Jurkat, Clone E6-1 (cell line): Measurements from ENCODE around the gene GZMM.

Experiments used
- DNase-seq: peaks from one replicate; pipeline ENCODE4 v3.0.0-alpha.2; 2011; ENCODE audit warnings: low read depth, low spot score
- H3K4me3 ChIP-seq: 2 replicates; pipeline ENCODE4 v1.5.1; 2011; ENCODE audit warnings: mild to moderate bottlenecking, low read length, control low read depth, moderate library complexity

Gene GZMM

GRCh38 chr19:590750-591098, 46.9 kb downstream of the GZMM start:
- DNase-seq: no peak
- H3K4me3 ChIP-seq: no peak overlapping the region

GRCh38 chr19:591099-591958, 47.5 kb downstream of the GZMM start:
- no peak overlapping the region for H3K4me3 ChIP-seq
- no peak for DNase-seq

- no peak for DNase-seq
- H3K4me3 ChIP-seq: no peak overlapping the region
Observed at GRCh38 chr19:592101-592500, 48.2 kb downstream of the GZMM start.

- no peak for DNase-seq
- no peak overlapping the region for H3K4me3 ChIP-seq
Observed at GRCh38 chr19:593055-593454, 49.2 kb downstream of the GZMM start.

GRCh38 chr19:593505-593904, 49.7 kb downstream of the GZMM start:
- H3K4me3 ChIP-seq: no peak overlapping the region
- DNase-seq: no peak

- H3K4me3 ChIP-seq: no peak overlapping the region
- DNase-seq: no peak
Observed at GRCh38 chr19:594265-594870, 50.5 kb downstream of the GZMM start.

- no peak for DNase-seq
Observed at GRCh38 chr19:595326-596262, 51.7 kb downstream of the GZMM start.

GRCh38 chr19:596263-596655, 52.4 kb downstream of the GZMM start:
- H3K4me3 ChIP-seq: no peak overlapping the region

More at GRCh38 chr19:595326-596262, 51.7 kb downstream of the GZMM start:
- no peak overlapping the region for H3K4me3 ChIP-seq

GRCh38 chr19:597406-598315, 53.8 kb downstream of the GZMM start:
- H3K4me3 ChIP-seq: no peak overlapping the region
- no peak for DNase-seq

More at GRCh38 chr19:596263-596655, 52.4 kb downstream of the GZMM start:
- no peak for DNase-seq
